ENCODE data around the gene FAM90A1.
"Not testable (repeated sequence)": the region's sequence is repeated elsewhere in the genome, so short reads cannot be mapped to it uniquely, and the experiment has no call there.

FAM90A1 gene

GRCh38 chr12:8226992-8227731 lies at the start of gene FAM90A1:
TSS of gene FAM90A1 (minus strand) at chr12:8227618. CDS start at chr12:8224832, 2,786 bp downstream.
- DNase-seq (ENCODE audit: low read depth in 3 of 3), result not testable (repeated sequence)

GRCh38 chr12:8276397-8276796 lies 49.0 kb upstream of the FAM90A1 start:
- DNase-seq (ENCODE audit: low read depth in 3 of 3), result not testable (repeated sequence)

- DNase-seq (ENCODE audit: low read depth in 3 of 3), result not testable (repeated sequence)
Measured at GRCh38 chr12:8266706-8267105, 39.3 kb upstream of the FAM90A1 start.

GRCh38 chr12:8264236-8264635 lies 36.8 kb upstream of the FAM90A1 start:
- not testable (repeated sequence) for DNase-seq (ENCODE audit: low read depth in 3 of 3)

- DNase-seq (ENCODE audit: low read depth in 3 of 3), result not testable (repeated sequence)
Measured at GRCh38 chr12:8261111-8261554, 33.7 kb upstream of the FAM90A1 start.

- not testable (repeated sequence) for DNase-seq (ENCODE audit: low read depth in 3 of 3)
Measured at GRCh38 chr12:8256356-8256755, 28.9 kb upstream of the FAM90A1 start.

GRCh38 chr12:8254705-8255104 lies 27.3 kb upstream of the FAM90A1 start:
- not testable (repeated sequence) for DNase-seq (ENCODE audit: low read depth in 3 of 3)

GRCh38 chr12:8252056-8252818 lies 24.8 kb upstream of the FAM90A1 start:
- DNase-seq (ENCODE audit: low read depth in 3 of 3), result not testable (repeated sequence)

GRCh38 chr12:8251616-8252015 lies 24.2 kb upstream of the FAM90A1 start:
- DNase-seq (ENCODE audit: low read depth in 3 of 3), result not testable (repeated sequence)

GRCh38 chr12:8246941-8247535 lies 19.6 kb upstream of the FAM90A1 start:
- not testable (repeated sequence) for DNase-seq (ENCODE audit: low read depth in 3 of 3)

- not testable (repeated sequence) for DNase-seq (ENCODE audit: low read depth in 3 of 3)
Measured at GRCh38 chr12:8243682-8244161, 16.3 kb upstream of the FAM90A1 start.

- peak; percentile 99 to 100 (median 99) for DNase-seq (ENCODE audit: low read depth in 3 of 3)
Measured at GRCh38 chr12:8242880-8243681, 15.7 kb upstream of the FAM90A1 start.

GRCh38 chr12:8242622-8242879 lies 15.1 kb upstream of the FAM90A1 start:
- not testable (repeated sequence) for DNase-seq (ENCODE audit: low read depth in 3 of 3)

- DNase-seq (ENCODE audit: low read depth in 3 of 3), result peak in 1 of 3 experiments; percentile 10
Measured at GRCh38 chr12:8241917-8242621, 14.7 kb upstream of the FAM90A1 start.

- DNase-seq (ENCODE audit: low read depth in 3 of 3), result not testable (repeated sequence)
Measured at GRCh38 chr12:8240340-8241114, 13.1 kb upstream of the FAM90A1 start.

GRCh38 chr12:8237031-8237430 lies 9.6 kb upstream of the FAM90A1 start:
- DNase-seq (ENCODE audit: low read depth in 3 of 3), result not testable (repeated sequence)

- not testable (repeated sequence) for DNase-seq (ENCODE audit: low read depth in 3 of 3)
Measured at GRCh38 chr12:8235316-8236157, 8.1 kb upstream of the FAM90A1 start.

- DNase-seq (ENCODE audit: low read depth in 3 of 3), result not testable (repeated sequence)
Measured at GRCh38 chr12:8234746-8235145, 7.3 kb upstream of the FAM90A1 start.

- DNase-seq (ENCODE audit: low read depth in 3 of 3), result not testable (repeated sequence)
Measured at GRCh38 chr12:8233935-8234495, 6.6 kb upstream of the FAM90A1 start.

All from stimulated activated CD4-positive, alpha-beta T cell treated with anti-CD3 and anti-CD28 coated beads, TNF-alpha, amount 100 ng/mL, for 4 hours (primary cell).